ENCODE results near the gene C16orf86. TPM values are rescaled to one million over a fixed set of nuclear protein-coding genes. Genes with fewer than 3 reads are reported as not detected.

The C16orf86 gene
- total RNA-seq, 1 experiment from 2014 or later = 0.65 TPM

DNA sequence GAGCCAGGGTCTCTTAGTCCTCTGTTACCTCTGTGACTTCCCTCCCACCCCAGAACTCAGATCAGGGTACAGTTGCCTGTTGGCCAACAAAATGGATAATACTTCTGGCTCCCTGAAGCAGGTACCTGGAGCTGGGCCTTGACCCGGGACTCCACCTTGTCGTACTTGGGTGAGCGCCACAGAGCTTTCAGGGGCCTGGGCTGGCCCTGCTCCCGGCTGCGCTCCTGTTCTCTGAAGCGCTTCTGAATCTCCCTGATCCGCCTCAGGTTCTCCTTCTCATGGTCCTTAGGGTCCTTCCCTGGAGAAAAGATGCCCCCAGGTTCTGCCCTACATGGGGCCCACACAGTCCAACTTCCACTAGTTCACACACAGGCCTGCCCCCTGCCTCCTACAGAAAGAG, 1.7 kb upstream of the C16orf86 start:
- intact Hi-C loops (cut with micrococcal nuclease) = no loop called here
- H3K27ac Mint-ChIP-seq (ENCODE audit: low read depth, unreplicated experiment) = no peak overlapping the region
- H3K27me3 Mint-ChIP-seq (ENCODE audit: insufficient read depth, unreplicated experiment) = no peaks in the 10 kb centered on the region
- CTCF ChIA-PET = interaction anchor here (0.7 to 6.9 kb wide), 2 partner anchors 132 to 144 kb away, joined by 3 to 57 read pairs; no protein-coding TSS in a partner anchor
- no peak for DNase-seq (ENCODE audit: unreplicated experiment)
- no TSS peak for BruUV-seq (replicated peaks)
- peaks cover 4% of the 10 kb centered on the region for H3K36me3 Mint-ChIP-seq (ENCODE audit: insufficient read depth, unreplicated experiment)
- POLR2A ChIA-PET = interaction anchor here (1.6 kb wide), 1 partner anchor 101 kb away, joined by 6 read pairs; no protein-coding TSS in a partner anchor
- TF ChIP-seq, protein P1, sequence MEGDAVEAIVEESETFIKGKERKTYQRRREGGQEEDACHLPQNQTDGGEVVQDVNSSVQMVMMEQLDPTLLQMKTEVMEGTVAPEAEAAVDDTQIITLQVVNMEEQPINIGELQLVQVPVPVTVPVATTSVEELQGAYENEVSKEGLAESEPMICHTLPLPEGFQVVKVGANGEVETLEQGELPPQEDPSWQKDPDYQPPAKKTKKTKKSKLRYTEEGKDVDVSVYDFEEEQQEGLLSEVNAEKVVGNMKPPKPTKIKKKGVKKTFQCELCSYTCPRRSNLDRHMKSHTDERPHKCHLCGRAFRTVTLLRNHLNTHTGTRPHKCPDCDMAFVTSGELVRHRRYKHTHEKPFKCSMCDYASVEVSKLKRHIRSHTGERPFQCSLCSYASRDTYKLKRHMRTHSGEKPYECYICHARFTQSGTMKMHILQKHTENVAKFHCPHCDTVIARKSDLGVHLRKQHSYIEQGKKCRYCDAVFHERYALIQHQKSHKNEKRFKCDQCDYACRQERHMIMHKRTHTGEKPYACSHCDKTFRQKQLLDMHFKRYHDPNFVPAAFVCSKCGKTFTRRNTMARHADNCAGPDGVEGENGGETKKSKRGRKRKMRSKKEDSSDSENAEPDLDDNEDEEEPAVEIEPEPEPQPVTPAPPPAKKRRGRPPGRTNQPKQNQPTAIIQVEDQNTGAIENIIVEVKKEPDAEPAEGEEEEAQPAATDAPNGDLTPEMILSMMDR (IDR thresholded peaks at IDR 0.05; ENCODE audit: unreplicated experiment) = no peak
- no peaks in the 10 kb centered on the region for H3K4me1 Mint-ChIP-seq (ENCODE audit: insufficient read depth, unreplicated experiment)
- no peaks in the 10 kb centered on the region for H3K9me3 Mint-ChIP-seq (ENCODE audit: unreplicated experiment)
- no peak overlapping the region for H3K4me3 Mint-ChIP-seq (ENCODE audit: unreplicated experiment)

DNA sequence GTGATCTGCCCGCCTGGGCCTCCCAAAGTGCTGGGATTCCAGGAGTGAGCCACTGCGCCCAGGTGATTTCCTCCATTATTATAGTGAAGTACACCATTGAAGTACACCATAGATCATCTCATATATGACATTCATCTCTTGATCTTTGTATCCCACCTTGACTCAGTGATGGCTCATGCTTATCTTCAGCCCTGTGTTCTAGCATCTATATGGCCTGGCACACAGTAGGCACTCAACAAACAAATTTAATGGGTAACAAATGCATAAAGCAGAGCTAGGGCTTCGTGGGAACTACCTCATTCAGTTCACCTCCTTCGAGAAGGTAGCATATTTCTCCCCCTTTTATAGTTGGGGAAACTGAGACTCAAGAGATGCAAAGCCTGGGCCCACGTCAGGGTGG, 1.0 kb upstream of the C16orf86 start:
- CTCF ChIA-PET = interaction anchor here (0.6 to 6.9 kb wide), 4 partner anchors 101 to 151 kb away, joined by 3 to 57 read pairs (median 8); no protein-coding TSS in a partner anchor
- no TSS peak for BruUV-seq (replicated peaks)

DNA sequence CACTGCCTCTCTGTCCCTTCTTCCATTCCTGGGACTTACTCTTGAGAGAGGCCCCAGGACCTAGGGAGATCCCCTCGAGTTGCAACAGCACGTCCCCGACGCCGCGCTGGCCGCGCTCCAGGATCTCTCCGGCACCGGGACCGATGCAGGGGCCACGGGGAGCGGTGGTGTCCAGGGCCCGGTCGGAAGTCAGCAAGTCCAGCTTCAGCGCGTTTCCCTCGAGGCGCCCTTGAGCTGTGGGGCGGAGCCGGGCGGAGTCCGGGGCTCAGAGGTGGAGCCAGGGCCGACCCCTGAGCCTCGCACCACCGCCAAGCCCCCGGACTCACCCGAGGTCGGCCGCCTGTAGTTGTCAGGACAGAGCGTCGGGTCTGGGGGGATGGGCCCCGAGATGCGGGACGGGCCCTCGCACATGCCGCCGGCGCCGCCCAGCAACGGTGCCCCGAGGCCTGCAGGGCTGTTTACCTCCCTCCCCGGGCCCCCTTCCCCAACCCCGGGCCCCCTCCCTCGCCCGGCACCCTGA, 522 bp upstream of the C16orf86 start:
- TF ChIP-seq, protein P1 (IDR thresholded peaks at IDR 0.05; ENCODE audit: unreplicated experiment) = no peak
- intact Hi-C loops (cut with micrococcal nuclease) = no loop called here
- no peak for DNase-seq (ENCODE audit: unreplicated experiment)
- Mint-ChIP-seq H3K27ac (ENCODE audit: low read depth, unreplicated experiment) (peak overlapping the region; percentile 46), H3K4me3 (ENCODE audit: unreplicated experiment) (peak overlapping the region; percentile 72), H3K9me3 (ENCODE audit: unreplicated experiment) (no peaks in the 10 kb centered on the region), H3K4me1 (ENCODE audit: insufficient read depth, unreplicated experiment) (no peaks in the 10 kb centered on the region), H3K27me3 (ENCODE audit: insufficient read depth, unreplicated experiment) (no peaks in the 10 kb centered on the region), H3K36me3 (ENCODE audit: insufficient read depth, unreplicated experiment) (peaks cover 4% of the 10 kb centered on the region)
- BruUV-seq (replicated peaks) = no TSS peak
- POLR2A ChIA-PET = interaction anchor here (0.6 to 1.6 kb wide), 2 partner anchors 102 to 145 kb away, joined by 3 to 6 read pairs; no protein-coding TSS in a partner anchor
- CTCF ChIA-PET = interaction anchor here (0.6 to 6.9 kb wide), 5 partner anchors 102 to 150 kb away, joined by 3 to 57 read pairs (median 13); no protein-coding TSS in a partner anchor

More for the DNA sequence above, 1.0 kb upstream of the C16orf86 start:
- POLR2A ChIA-PET = interaction anchor here (0.6 to 1.6 kb wide), 2 partner anchors 102 to 145 kb away, joined by 3 to 6 read pairs; no protein-coding TSS in a partner anchor
- Mint-ChIP-seq H3K9me3 (ENCODE audit: unreplicated experiment) (no peaks in the 10 kb centered on the region), H3K4me1 (ENCODE audit: insufficient read depth, unreplicated experiment) (no peaks in the 10 kb centered on the region), H3K27ac (ENCODE audit: low read depth, unreplicated experiment) (peak overlapping the region; percentile 46), H3K36me3 (ENCODE audit: insufficient read depth, unreplicated experiment) (peaks cover 4% of the 10 kb centered on the region), H3K4me3 (ENCODE audit: unreplicated experiment) (peak overlapping the region; percentile 72), H3K27me3 (ENCODE audit: insufficient read depth, unreplicated experiment) (no peaks in the 10 kb centered on the region)
- DNase-seq (ENCODE audit: unreplicated experiment) = no peak
- intact Hi-C loops (cut with micrococcal nuclease) = no loop called here
- TF ChIP-seq, protein P1 (IDR thresholded peaks at IDR 0.05; ENCODE audit: unreplicated experiment) = no peak

DNA sequence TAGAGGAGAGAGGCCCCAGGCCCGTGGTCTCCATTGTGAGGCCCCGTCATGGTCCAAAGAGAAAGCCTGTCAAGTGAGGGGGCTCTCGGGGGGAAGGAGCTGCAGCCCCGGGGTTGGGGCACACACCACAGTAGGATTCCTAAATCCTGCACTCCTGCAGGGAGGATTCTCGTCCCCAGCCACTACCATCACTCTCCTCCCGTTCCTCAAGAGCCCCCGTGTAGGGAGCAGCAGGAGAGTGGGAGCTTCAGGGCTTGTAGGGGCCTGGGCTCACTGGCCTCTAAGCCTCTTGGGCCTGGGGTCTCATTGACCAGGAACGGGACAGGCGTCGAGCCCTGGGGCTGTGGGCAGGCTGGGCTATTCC, 821 bp downstream of the C16orf86 start:
- POLR2A ChIA-PET = interaction anchor here (0.6 to 1.6 kb wide), 4 partner anchors 95 to 146 kb away, joined by 3 to 5 read pairs (median 4); no protein-coding TSS in a partner anchor
- intact Hi-C loops (cut with micrococcal nuclease) = no loop called here
- CTCF ChIA-PET = interaction anchor here (0.6 to 6.9 kb wide), 15 partner anchors 9 to 825 kb away, joined by 3 to 57 read pairs (median 4); partner anchors contain the start of gene GFOD2
- no peaks in the 10 kb centered on the region for H3K9me3 Mint-ChIP-seq (ENCODE audit: unreplicated experiment)
- no peaks in the 10 kb centered on the region for H3K27me3 Mint-ChIP-seq (ENCODE audit: insufficient read depth, unreplicated experiment)
- H3K4me3 Mint-ChIP-seq (ENCODE audit: unreplicated experiment) = peak overlapping the region; percentile 72
- TF ChIP-seq, protein P1 (IDR thresholded peaks at IDR 0.05; ENCODE audit: unreplicated experiment) = no peak
- DNase-seq (ENCODE audit: unreplicated experiment) = no peak
- H3K27ac Mint-ChIP-seq (ENCODE audit: low read depth, unreplicated experiment) = no peak overlapping the region
- BruUV-seq (replicated peaks) = no TSS peak
- H3K36me3 Mint-ChIP-seq (ENCODE audit: insufficient read depth, unreplicated experiment) = peaks cover 4% of the 10 kb centered on the region
- peaks cover 4% of the 10 kb centered on the region for H3K4me1 Mint-ChIP-seq (ENCODE audit: insufficient read depth, unreplicated experiment)
